ENCODE measurements around the gene IL36B.

IL36B gene

DNA sequence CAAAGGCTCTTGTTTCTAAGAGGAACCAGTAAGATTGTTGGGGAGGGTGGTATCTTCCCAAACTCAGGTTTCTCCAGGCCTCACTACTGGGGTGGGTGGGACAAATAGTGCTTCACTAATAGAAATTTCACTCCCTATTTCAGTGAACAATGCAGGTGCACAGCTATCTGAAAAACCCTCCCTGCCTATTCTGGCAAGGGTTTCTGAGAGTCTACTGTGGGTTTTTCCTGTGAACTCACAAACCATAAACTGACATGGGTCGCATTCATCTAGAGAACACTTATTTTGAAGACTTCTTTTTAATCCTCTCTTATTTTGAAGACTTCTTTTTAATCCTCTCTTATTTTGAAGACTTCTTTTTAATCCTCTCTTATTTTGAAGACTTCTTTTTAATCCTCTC is 43.0 kb downstream of the IL36B start:
- DNase-seq (ENCODE audit: low read depth) = no peak

- DNase-seq (ENCODE audit: low read depth) = no peak
Observed at GRCh38 chr2:113007250-113007649, 45.4 kb downstream of the IL36B start.

DNA sequence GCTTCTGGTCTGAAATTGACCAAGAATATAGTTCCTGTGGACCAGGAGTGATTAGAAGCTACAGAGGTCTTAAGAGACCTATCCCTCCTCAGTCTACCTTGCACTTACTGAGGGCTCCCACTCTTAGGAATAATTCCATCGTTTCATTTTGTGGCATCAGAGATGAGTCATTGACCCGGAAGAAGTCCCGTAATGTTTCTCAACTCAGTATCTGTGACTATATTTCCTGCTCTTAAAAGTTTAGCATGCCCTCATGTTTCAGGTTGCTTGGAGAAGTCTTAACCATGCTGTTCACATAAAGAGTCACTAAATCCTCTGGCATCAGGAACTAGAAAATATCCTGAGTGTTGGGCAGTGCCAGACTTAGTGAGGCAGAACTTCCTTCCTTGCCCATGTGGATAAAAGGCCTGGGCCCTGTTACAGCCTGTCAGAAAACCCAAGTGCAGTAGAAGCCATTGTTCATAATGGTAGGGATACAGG is 47.6 kb downstream of the IL36B start, which contains the start of gene IL36A:
Gene IL36A (plus strand): TSS at position 430 of the 480 bp plus-strand sequence. CDS start 413 bp downstream, outside the sequence.
- no peak for DNase-seq (ENCODE audit: low read depth)

DNA sequence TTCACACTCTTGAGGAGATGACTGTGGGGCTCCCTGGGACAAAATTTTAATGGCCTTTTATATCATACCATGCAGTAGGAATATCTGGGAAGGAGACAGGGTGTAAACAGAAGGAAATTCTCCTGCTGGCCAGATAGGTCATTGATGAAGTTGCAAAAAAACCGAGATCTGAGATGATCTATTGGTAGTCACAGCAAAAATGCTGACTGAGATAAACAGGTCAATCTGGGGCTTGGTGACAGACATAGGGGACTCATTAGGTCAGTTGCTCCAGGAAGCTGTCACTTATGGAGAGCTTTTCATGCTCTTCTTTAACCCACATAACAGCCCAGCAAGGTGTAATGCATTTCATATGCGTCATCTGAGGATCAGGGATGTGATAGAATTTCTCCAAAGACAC is 50.0 kb downstream of the IL36B start:
- DNase-seq (ENCODE audit: low read depth) = no peak

DNA sequence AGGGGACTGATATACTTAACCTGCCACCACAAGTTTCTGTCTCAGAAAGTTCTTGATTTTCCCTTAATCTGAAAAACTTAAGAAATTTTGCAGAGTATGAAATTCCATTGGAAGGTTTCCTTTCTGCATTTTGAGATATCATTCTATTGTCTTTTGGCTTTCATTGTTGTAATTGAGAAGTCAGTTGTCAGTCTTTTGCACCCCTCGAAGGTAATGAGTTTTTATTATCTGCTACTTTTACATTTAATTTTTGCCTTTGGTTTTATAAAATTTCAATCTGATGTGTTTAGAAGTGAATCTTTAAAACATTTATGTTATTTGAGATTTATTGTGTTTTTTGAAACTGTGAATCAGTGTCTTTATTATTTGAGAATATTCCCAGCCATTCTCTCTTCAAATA is 52.2 kb downstream of the IL36B start:
- no peak for DNase-seq (ENCODE audit: low read depth)

DNA sequence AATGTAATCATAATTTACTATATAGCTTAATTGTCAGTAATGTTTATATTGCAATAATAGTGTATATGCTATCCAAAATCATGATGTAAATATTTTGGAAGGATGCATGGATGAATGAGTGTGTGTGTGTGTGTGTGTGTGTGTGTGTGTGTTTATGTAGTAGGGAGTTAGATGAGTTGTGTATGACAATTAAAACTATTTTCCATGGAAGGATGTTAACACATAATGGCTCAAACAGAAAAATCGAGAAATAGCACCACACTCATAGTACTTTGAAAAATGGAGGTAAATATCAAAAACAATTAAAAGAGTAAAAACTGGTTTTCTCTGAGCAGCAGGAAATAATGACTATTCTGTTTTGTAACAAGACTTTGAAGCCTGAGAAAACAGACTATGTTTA is 55.5 kb downstream of the IL36B start:
- no peak for DNase-seq (ENCODE audit: low read depth)

DNA sequence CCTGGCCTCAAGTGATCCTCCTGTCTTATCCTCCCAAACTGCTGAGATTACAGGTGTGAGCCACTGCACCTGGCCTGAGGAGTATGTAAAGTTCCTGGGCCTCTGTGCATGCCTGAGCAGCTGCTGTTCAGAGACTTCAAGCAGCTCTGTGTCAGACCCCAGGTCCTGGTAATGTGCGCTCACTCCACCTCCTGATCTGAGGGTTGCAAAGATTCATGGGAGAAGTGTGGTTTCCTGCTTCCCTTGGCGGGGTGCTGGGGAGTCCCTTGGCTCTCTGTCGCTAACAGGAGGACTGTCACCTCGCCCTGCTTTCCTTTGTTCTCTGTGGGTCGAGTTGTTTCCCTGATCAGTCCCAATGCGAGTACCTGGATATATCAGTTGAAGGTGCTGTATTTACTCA is 56.0 kb downstream of the IL36B start:
- DNase-seq (ENCODE audit: low read depth) = peak; percentile 70

DNA sequence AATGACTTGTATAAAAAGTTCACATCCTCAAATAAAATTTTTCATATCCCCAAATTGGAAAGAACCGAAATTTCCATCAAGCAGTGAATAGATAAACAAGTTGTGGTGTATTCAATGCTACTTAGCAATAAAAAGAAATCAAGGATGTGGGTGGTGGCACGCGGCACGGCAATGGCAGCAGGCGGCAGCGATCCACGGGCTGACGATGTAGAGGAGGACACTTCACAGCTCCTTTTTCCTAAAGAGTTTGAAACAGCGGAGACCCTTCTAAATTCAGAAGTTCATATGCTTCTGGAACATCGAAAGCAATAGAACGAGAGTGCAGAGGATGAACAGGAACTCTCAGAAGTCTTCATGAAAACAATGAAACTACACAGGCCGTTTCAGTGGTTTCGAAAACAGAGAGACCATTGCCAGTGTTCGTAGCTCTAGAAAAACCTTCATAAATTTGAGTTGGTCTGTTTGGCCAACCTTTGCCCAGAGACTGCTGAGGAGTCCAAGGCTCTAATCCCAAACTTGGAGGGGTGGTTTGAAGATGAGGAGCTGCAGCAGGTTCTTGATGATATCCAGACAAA is 57.2 kb downstream of the IL36B start:
- no peak for DNase-seq (ENCODE audit: low read depth)

- no peak for DNase-seq (ENCODE audit: low read depth)
Observed at GRCh38 chr2:112994648-112995047, 58.0 kb downstream of the IL36B start.

DNA sequence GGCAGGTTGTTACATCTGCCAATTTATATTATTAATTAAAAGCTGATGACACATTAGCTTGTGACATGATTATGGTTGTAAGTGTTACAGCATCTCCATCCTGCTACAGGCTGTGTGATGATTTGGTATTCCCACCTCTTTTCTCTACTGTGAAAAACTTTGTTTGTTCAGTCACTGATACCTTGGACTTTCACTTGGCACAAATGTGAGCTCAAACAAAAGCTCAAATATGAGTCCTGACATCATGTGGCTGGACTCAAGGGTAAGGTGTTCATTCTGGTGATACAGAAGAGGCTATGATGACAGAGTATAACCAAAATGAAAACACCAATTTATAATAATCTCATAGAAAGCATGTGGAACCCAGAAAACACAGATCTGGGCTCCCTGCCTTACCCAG is 58.8 kb downstream of the IL36B start:
- no peak for DNase-seq (ENCODE audit: low read depth)

GRCh38 chr2:112989611-112990010 is 63.1 kb downstream of the IL36B start:
- no peak for DNase-seq (ENCODE audit: low read depth)

- DNase-seq (ENCODE audit: low read depth) = no peak
Observed at GRCh38 chr2:112985090-112985489, 67.6 kb downstream of the IL36B start.

GRCh38 chr2:112980537-112980936 is 72.1 kb downstream of the IL36B start:
- no peak for DNase-seq (ENCODE audit: low read depth)

DNA sequence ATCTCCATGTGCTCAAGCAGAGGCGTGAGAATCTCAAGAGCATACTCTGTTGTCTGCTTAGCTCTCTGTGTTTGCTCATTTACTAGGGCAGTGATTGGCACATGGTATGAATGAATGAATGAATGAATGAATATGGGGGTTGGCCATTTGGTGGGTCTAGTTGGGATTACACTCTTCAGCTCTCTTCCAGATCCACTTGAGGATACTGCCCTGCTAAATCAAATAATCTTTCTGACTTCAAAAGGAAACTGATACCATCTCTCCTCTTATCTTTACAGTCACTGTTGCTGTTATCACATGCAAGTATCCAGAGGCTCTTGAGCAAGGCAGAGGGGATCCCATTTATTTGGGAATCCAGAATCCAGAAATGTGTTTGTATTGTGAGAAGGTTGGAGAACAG is 72.9 kb downstream of the IL36B start:
- DNase-seq (ENCODE audit: low read depth) = no peak

- no peak for DNase-seq (ENCODE audit: low read depth)
Observed at GRCh38 chr2:112977559-112978056, 75.1 kb downstream of the IL36B start, which contains the start of gene IL36G. Gene IL36G (plus strand): TSS chr2:112978006. CDS start chr2:112978639, 633 bp downstream.
